ENCODE results near the gene IFT57.

- TF ChIP-seq GATA2 (IDR thresholded peaks at IDR 0.05; ENCODE audit: low read depth, low read length) (no peak), GATA3 (IDR thresholded peaks at IDR 0.05; ENCODE audit: low read depth, low read length) (no peak)
Observed at GRCh38 chr3:108225221-108225620, 3.0 kb upstream of the IFT57 start.
